ENCODE measurements around the gene PDCD6IP.

PDCD6IP gene

GRCh38 chr3:33885496-33885895, 87.1 kb downstream of the PDCD6IP start:
- Histone ChIP-seq H3K9me3 (ENCODE audit: low read depth, low read length) (no peaks in the 10 kb centered on the region), H3K4me3 (no peak overlapping the region), H3K27ac (no peak overlapping the region), H3K36me3 (ENCODE audit: insufficient read depth, low read length) (no peaks in the 10 kb centered on the region), H3K9ac (ENCODE audit: insufficient read length) (no peak overlapping the region)
- DNase-seq (ENCODE audit: low read depth, low spot score) = no peak
- TF ChIP-seq EZH2 (IDR thresholded peaks at IDR 0.05) (no peak), FOXP2 (optimal IDR thresholded peaks at IDR 0.05; ENCODE audit: control extremely low read depth, extremely low read length, insufficient read depth) (no peak), POLR2AphosphoS5 (IDR thresholded peaks at IDR 0.05; ENCODE audit: borderline replicate concordance, low read depth, low read length) (no peak)

GRCh38 chr3:33886015-33886414, 87.6 kb downstream of the PDCD6IP start:
- no peaks in the 10 kb centered on the region for H3K9me3 ChIP-seq (ENCODE audit: low read depth, low read length)
- no peak overlapping the region for H3K4me3 ChIP-seq
- no peak for DNase-seq (ENCODE audit: low read depth, low spot score)
- TF ChIP-seq EZH2 (IDR thresholded peaks at IDR 0.05) = no peak
- no peak for TF ChIP-seq FOXP2 (optimal IDR thresholded peaks at IDR 0.05; ENCODE audit: control extremely low read depth, extremely low read length, insufficient read depth)
- TF ChIP-seq POLR2AphosphoS5 (IDR thresholded peaks at IDR 0.05; ENCODE audit: borderline replicate concordance, low read depth, low read length) = no peak
- no peaks in the 10 kb centered on the region for H3K36me3 ChIP-seq (ENCODE audit: insufficient read depth, low read length)
- no peak overlapping the region for H3K27ac ChIP-seq
- H3K9ac ChIP-seq (ENCODE audit: insufficient read length) = no peak overlapping the region

- Histone ChIP-seq H3K9me3 (ENCODE audit: low read depth, low read length) (no peaks in the 10 kb centered on the region), H3K36me3 (ENCODE audit: insufficient read depth, low read length) (no peaks in the 10 kb centered on the region), H3K9ac (ENCODE audit: insufficient read length) (no peak overlapping the region), H3K27ac (no peak overlapping the region), H3K4me3 (no peak overlapping the region)
- TF ChIP-seq POLR2AphosphoS5 (IDR thresholded peaks at IDR 0.05; ENCODE audit: borderline replicate concordance, low read depth, low read length) (no peak), EZH2 (IDR thresholded peaks at IDR 0.05) (no peak), FOXP2 (optimal IDR thresholded peaks at IDR 0.05; ENCODE audit: control extremely low read depth, extremely low read length, insufficient read depth) (no peak)
- DNase-seq (ENCODE audit: low read depth, low spot score) = no peak
Measured at GRCh38 chr3:33887478-33887877, 89.0 kb downstream of the PDCD6IP start.

GRCh38 chr3:33889394-33890039, 91.1 kb downstream of the PDCD6IP start:
- no peak overlapping the region for H3K27ac ChIP-seq
- no peak overlapping the region for H3K9ac ChIP-seq (ENCODE audit: insufficient read length)
- TF ChIP-seq EZH2 (IDR thresholded peaks at IDR 0.05) (no peak), FOXP2 (optimal IDR thresholded peaks at IDR 0.05; ENCODE audit: control extremely low read depth, extremely low read length, insufficient read depth) (no peak), POLR2AphosphoS5 (IDR thresholded peaks at IDR 0.05; ENCODE audit: borderline replicate concordance, low read depth, low read length) (no peak)
- H3K4me3 ChIP-seq = no peak overlapping the region
- no peaks in the 10 kb centered on the region for H3K9me3 ChIP-seq (ENCODE audit: low read depth, low read length)
- H3K36me3 ChIP-seq (ENCODE audit: insufficient read depth, low read length) = no peaks in the 10 kb centered on the region
- DNase-seq (ENCODE audit: low read depth, low spot score) = no peak

GRCh38 chr3:33892655-33893054, 94.2 kb downstream of the PDCD6IP start:
- TF ChIP-seq EZH2 (IDR thresholded peaks at IDR 0.05) (no peak), POLR2AphosphoS5 (IDR thresholded peaks at IDR 0.05; ENCODE audit: borderline replicate concordance, low read depth, low read length) (no peak), FOXP2 (optimal IDR thresholded peaks at IDR 0.05; ENCODE audit: control extremely low read depth, extremely low read length, insufficient read depth) (no peak)
- Histone ChIP-seq H3K4me3 (no peak overlapping the region), H3K27ac (no peak overlapping the region), H3K36me3 (ENCODE audit: insufficient read depth, low read length) (no peaks in the 10 kb centered on the region), H3K9ac (ENCODE audit: insufficient read length) (no peak overlapping the region), H3K9me3 (ENCODE audit: low read depth, low read length) (no peaks in the 10 kb centered on the region)
- DNase-seq (ENCODE audit: low read depth, low spot score) = no peak

- no peaks in the 10 kb centered on the region for H3K36me3 ChIP-seq (ENCODE audit: insufficient read depth, low read length)
- no peak overlapping the region for H3K4me3 ChIP-seq
- no peak overlapping the region for H3K9ac ChIP-seq (ENCODE audit: insufficient read length)
- no peaks in the 10 kb centered on the region for H3K9me3 ChIP-seq (ENCODE audit: low read depth, low read length)
- no peak for DNase-seq (ENCODE audit: low read depth, low spot score)
- no peak overlapping the region for H3K27ac ChIP-seq
- no peak for TF ChIP-seq POLR2AphosphoS5 (IDR thresholded peaks at IDR 0.05; ENCODE audit: borderline replicate concordance, low read depth, low read length)
- TF ChIP-seq EZH2 (IDR thresholded peaks at IDR 0.05) = no peak
- no peak for TF ChIP-seq FOXP2 (optimal IDR thresholded peaks at IDR 0.05; ENCODE audit: control extremely low read depth, extremely low read length, insufficient read depth)
Measured at GRCh38 chr3:33895658-33896057, 97.2 kb downstream of the PDCD6IP start.

- Histone ChIP-seq H3K4me3 (no peak overlapping the region), H3K9ac (ENCODE audit: insufficient read length) (no peak overlapping the region), H3K27ac (no peak overlapping the region), H3K36me3 (ENCODE audit: insufficient read depth, low read length) (no peaks in the 10 kb centered on the region), H3K9me3 (ENCODE audit: low read depth, low read length) (no peaks in the 10 kb centered on the region)
- no peak for DNase-seq (ENCODE audit: low read depth, low spot score)
- TF ChIP-seq EZH2 (IDR thresholded peaks at IDR 0.05) (no peak), FOXP2 (optimal IDR thresholded peaks at IDR 0.05; ENCODE audit: control extremely low read depth, extremely low read length, insufficient read depth) (no peak), POLR2AphosphoS5 (IDR thresholded peaks at IDR 0.05; ENCODE audit: borderline replicate concordance, low read depth, low read length) (no peak)
Measured at GRCh38 chr3:33897306-33897705, 98.9 kb downstream of the PDCD6IP start.

- no peak overlapping the region for H3K4me3 ChIP-seq
- TF ChIP-seq FOXP2 (optimal IDR thresholded peaks at IDR 0.05; ENCODE audit: control extremely low read depth, extremely low read length, insufficient read depth) = no peak
Measured at GRCh38 chr3:33898901-33899300, 100.5 kb downstream of the PDCD6IP start.

GRCh38 chr3:33900440-33900808, 102.0 kb downstream of the PDCD6IP start:
- DNase-seq (ENCODE audit: low read depth, low spot score) = no peak
- H3K4me3 ChIP-seq = no peak overlapping the region
- H3K9me3 ChIP-seq (ENCODE audit: low read depth, low read length) = no peaks in the 10 kb centered on the region
- no peak overlapping the region for H3K27ac ChIP-seq
- no peaks in the 10 kb centered on the region for H3K36me3 ChIP-seq (ENCODE audit: insufficient read depth, low read length)
- H3K9ac ChIP-seq (ENCODE audit: insufficient read length) = no peak overlapping the region
- TF ChIP-seq EZH2 (IDR thresholded peaks at IDR 0.05) (no peak), POLR2AphosphoS5 (IDR thresholded peaks at IDR 0.05; ENCODE audit: borderline replicate concordance, low read depth, low read length) (no peak), FOXP2 (optimal IDR thresholded peaks at IDR 0.05; ENCODE audit: control extremely low read depth, extremely low read length, insufficient read depth) (no peak)

More at GRCh38 chr3:33898901-33899300, 100.5 kb downstream of the PDCD6IP start:
- Histone ChIP-seq H3K27ac (no peak overlapping the region), H3K9ac (ENCODE audit: insufficient read length) (no peak overlapping the region), H3K9me3 (ENCODE audit: low read depth, low read length) (no peaks in the 10 kb centered on the region), H3K36me3 (ENCODE audit: insufficient read depth, low read length) (no peaks in the 10 kb centered on the region)
- DNase-seq (ENCODE audit: low read depth, low spot score) = no peak
